ENCODE measurements around the gene GK2. TPM values are rescaled to one million over a fixed set of nuclear protein-coding genes. Genes with fewer than 3 reads are reported as not detected.

Gene GK2
- total and polyA plus RNA-seq, 2 of the 4 experiments (the other 2 are of a cell fraction), result not detected

- H2AK9ac ChIP-seq (replicated peaks; ENCODE audit: low read depth, low read length, poor library complexity), result no peak overlapping the region
- TF ChIP-seq MAZ (IDR thresholded peaks at IDR 0.05; ENCODE audit: borderline replicate concordance, low read depth, low read length) (no peak), CHD1 (IDR thresholded peaks at IDR 0.05; ENCODE audit: low read depth, low read length) (no peak), BHLHE40 (IDR thresholded peaks at IDR 0.05; ENCODE audit: low read depth, low read length) (no peak), CTCF (conservative IDR thresholded peaks at IDR 0.05; ENCODE audit: low read depth, low read length) (no peak), RAD21 (IDR thresholded peaks at IDR 0.05; ENCODE audit: low read length) (no peak), ELK1 (IDR thresholded peaks at IDR 0.05; ENCODE audit: borderline replicate concordance, low read depth, low read length) (no peak), USF2 (IDR thresholded peaks at IDR 0.05; ENCODE audit: low read depth, low read length) (no peak), RCOR1 (IDR thresholded peaks at IDR 0.05; ENCODE audit: insufficient replicate concordance, low read length) (no peak), CEBPB (IDR thresholded peaks at IDR 0.05; ENCODE audit: low read depth, low read length) (no peak), FOS (IDR thresholded peaks at IDR 0.05; ENCODE audit: low read depth, low read length) (no peak), NFE2L2 (IDR thresholded peaks at IDR 0.05; ENCODE audit: low read depth, low read length) (no peak), MAFK (IDR thresholded peaks at IDR 0.05; ENCODE audit: low read depth, low read length) (no peak), SMC3 (IDR thresholded peaks at IDR 0.05; ENCODE audit: low read depth, low read length) (no peak), RFX5 (IDR thresholded peaks at IDR 0.05; ENCODE audit: low read depth, low read length) (no peak), MXI1 (IDR thresholded peaks at IDR 0.05; ENCODE audit: borderline replicate concordance, low read depth, low read length) (no peak)
- no peaks in the 10 kb centered on the region for H4K20me1 ChIP-seq (ENCODE audit: insufficient read depth, low read length)
- H2AFZ ChIP-seq (replicated peaks; ENCODE audit: low read length, poor library complexity), result no peak overlapping the region
- H3K9me1 ChIP-seq (ENCODE audit: insufficient read depth, low read length), result no peaks in the 10 kb centered on the region
- H3K9me3 ChIP-seq (ENCODE audit: control insufficient read depth, insufficient read depth, low read length), result no peaks in the 10 kb centered on the region
- DNase-seq (no peak), ATAC-seq (ENCODE audit: low read depth) (no peak)
- intact Hi-C loops (cut with micrococcal nuclease) (no loop called here), dilution Hi-C loops (cut with HindIII; ENCODE audit: low sequenced_read_pairs, unreplicated experiment) (no loop called here), in situ Hi-C loops (cut with MboI; ENCODE audit: low sequenced_read_pairs) (no loop called here)
- no peak overlapping the region for H3K4me2 ChIP-seq (ENCODE audit: low read depth, low read length)
- ChIA-PET POLR2A (ENCODE audit: unreplicated experiment) (no interaction called here), CTCF (no interaction called here)
- H2BK20ac ChIP-seq (ENCODE audit: low read depth, low read length), result no peak overlapping the region
- no peak overlapping the region for H3K23ac ChIP-seq (ENCODE audit: low read depth, low read length)
- no peak overlapping the region for H3K9ac ChIP-seq (ENCODE audit: low read depth, low read length)
- H2BK120ac ChIP-seq (ENCODE audit: low read depth, low read length), result no peak overlapping the region
- H2AK5ac ChIP-seq (ENCODE audit: low read depth, low read length), result no peak overlapping the region
- H3K36me3 ChIP-seq (ENCODE audit: control insufficient read depth, insufficient read depth, low read length), result no peaks in the 10 kb centered on the region
- H4K91ac ChIP-seq (ENCODE audit: insufficient read depth, low read depth, low read length), result no peak overlapping the region
- no peak overlapping the region for H4K8ac ChIP-seq (ENCODE audit: low read depth in 2 of 2, low read length in 2 of 2)
- H2BK5ac ChIP-seq (ENCODE audit: low read depth, low read length, poor library complexity, severe bottlenecking), result no peak overlapping the region
- H3K4me3 ChIP-seq (ENCODE audit: insufficient read depth, low read depth, low read length), result no peak overlapping the region
- WGBS, 2 experiments (ENCODE audit: extremely low coverage in 2 of 2, insufficient read length in 1 of 2), result no CpG with 5 or more reads among the region's 1 CpG
- no peaks in the 10 kb centered on the region for H3K27me3 ChIP-seq (ENCODE audit: control insufficient read depth, insufficient read depth, low read length)
- no peak overlapping the region for H2BK15ac ChIP-seq (ENCODE audit: low read depth, low read length)
- H4K5ac ChIP-seq (ENCODE audit: low read depth, low read length), result no peak overlapping the region
- H3K14ac ChIP-seq (replicated peaks; ENCODE audit: low read depth, low read length), result no peak overlapping the region
- no peak overlapping the region for H3K27ac ChIP-seq (ENCODE audit: insufficient read depth, low read length)
- H3K56ac ChIP-seq (ENCODE audit: extremely low read depth, insufficient read depth, low read length), result no peak overlapping the region
- H3K4me1 ChIP-seq (ENCODE audit: control insufficient read depth, insufficient read depth, low read length), result no peaks in the 10 kb centered on the region
- H3K4ac ChIP-seq (ENCODE audit: low read depth, low read length), result no peak overlapping the region
- no peaks in the 10 kb centered on the region for H3K79me1 ChIP-seq (ENCODE audit: low read depth in 1 of 2, low read length in 2 of 2)
- BruUV-seq (replicated peaks), result no TSS peak
- no peak overlapping the region for H3K18ac ChIP-seq (ENCODE audit: low read depth, low read length)
These were observed 23.8 kb upstream of the GK2 start for GRCh38 chr4:79431839-79432238.
